Measurements from ENCODE around the gene SCNN1A. TPM values are rescaled to one million over a fixed set of nuclear protein-coding genes. Genes with fewer than 3 reads are reported as not detected.

The SCNN1A gene
- total and polyA plus RNA-seq, 2 of the 13 experiments (the other 11 are each of a cell fraction or from before 2014, with no cell fraction given) = 1.5 to 14.6 TPM

DNA sequence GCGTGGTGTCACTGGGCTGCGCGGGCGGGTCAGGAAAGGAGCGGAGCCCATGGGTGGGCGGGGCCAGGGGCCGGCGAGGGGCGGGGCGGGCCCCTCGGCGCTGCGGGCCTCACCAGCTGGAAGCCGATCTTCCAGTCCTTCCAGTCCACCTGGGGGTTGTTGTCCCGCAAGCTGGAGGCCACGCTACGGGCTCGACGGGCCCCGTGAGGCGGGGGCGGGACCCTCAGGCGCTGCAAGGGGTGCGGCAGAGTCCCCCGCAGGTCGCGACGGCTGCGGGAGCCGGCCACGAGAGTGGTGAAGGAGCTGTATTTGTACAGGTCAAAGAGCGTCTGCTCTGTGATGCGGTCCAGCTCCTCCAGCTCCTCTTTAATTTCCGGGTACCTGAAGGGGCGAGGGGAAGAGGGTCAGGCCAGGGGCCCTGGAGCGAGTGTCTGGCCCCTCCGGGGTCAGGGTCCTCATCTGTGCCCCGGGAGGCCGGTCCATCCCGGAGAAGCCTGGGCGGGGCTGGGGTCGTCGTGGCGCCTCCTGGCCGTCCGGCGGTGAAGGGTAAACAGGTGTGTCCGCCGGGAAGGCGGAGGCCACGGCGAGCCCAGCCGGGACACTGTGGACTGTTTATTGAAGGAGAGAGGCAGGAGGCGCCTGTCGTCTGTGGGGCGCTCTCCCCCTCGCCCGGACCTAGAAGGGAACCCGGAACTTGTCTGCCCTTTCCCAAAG lies 11.9 kb downstream of the SCNN1A start (continued):
- TF ChIP-seq, protein P1, sequence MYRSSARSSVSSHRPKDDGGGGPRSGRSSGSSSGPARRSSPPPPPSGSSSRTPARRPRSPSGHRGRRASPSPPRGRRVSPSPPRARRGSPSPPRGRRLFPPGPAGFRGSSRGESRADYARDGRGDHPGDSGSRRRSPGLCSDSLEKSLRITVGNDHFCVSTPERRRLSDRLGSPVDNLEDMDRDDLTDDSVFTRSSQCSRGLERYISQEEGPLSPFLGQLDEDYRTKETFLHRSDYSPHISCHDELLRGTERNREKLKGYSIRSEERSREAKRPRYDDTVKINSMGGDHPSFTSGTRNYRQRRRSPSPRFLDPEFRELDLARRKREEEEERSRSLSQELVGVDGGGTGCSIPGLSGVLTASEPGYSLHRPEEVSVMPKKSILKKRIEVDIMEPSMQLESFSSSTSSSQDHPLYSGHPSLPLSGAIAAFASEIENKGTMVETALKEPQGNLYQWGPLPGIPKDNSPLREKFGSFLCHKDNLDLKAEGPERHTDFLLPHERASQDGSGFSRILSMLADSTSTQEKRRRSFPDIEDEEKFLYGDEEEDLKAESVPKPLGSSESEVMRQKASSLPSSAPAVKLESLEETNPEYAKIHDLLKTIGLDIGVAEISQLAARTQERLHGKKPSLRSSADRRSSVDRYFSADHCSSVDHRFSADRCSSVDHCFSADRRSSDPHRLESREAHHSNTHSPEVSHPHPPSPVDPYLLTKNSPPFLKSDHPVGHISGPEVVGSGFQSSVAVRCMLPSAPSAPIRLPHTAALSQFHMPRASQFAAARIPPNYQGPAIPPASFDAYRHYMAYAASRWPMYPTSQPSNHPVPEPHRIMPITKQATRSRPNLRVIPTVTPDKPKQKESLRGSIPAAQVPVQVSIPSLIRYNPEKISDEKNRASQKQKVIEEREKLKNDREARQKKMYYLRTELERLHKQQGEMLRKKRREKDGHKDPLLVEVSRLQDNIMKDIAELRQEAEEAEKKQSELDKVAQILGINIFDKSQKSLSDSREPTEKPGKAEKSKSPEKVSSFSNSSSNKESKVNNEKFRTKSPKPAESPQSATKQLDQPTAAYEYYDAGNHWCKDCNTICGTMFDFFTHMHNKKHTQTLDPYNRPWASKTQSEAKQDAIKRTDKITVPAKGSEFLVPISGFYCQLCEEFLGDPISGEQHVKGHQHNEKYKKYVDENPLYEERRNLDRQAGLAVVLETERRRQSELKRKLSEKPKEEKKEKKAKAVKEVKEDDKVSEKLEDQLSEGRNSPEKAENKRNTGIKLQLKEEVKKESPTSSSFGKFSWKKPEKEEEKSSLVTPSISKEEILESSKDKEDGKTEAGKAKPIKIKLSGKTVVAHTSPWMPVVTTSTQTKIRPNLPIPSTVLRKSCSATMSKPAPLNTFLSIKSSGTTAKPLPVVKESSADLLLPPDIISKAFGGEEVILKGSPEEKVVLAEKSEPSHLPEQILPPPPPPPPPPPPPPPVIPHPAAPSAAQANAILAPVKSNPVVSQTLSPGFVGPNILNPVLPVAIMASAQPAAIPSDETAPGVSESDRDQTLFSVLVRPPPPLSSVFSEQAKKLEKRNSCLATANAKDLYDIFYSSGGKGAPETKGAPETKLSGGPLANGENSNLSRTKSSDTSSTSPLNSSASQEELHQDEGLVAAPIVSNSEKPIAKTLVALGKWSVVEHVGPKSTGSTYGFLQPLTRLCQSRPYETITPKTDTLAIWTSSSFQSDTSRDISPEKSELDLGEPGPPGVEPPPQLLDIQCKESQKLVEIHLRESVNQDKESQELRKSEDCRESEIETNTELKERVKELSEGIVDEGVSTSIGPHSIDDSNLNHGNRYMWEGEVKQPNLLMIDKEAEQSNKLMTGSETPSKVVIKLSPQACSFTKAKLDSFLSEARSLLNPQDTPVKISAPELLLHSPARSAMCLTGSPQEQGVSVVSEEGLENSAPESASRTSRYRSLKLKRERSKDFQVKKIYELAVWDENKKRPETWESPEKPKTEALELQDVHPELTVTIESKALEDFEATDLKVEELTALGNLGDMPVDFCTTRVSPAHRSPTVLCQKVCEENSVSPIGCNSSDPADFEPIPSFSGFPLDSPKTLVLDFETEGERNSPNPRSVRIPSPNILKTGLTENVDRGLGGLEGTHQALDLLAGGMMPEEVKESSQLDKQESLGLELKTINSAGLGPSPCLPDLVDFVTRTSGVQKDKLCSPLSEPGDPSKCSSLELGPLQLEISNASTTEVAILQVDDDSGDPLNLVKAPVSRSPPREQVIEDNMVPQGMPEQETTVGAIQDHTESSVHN (CRISPR knock-in tag; IDR thresholded peaks at IDR 0.05) = peak; percentile 75; the same call in 1 of the 2 replicates
- no peak for TF ChIP-seq SMARCC2 (IDR thresholded peaks at IDR 0.05)
- TF ChIP-seq FOSL2 (CRISPR knock-in tag; IDR thresholded peaks at IDR 0.05) = 0 out of 2 replicates have a peak, but pooled peaks have one; percentile 46
- TF ChIP-seq NCOA2 (CRISPR knock-in tag; IDR thresholded peaks at IDR 0.05) = peak; percentile 77
- TF ChIP-seq, protein P2, sequence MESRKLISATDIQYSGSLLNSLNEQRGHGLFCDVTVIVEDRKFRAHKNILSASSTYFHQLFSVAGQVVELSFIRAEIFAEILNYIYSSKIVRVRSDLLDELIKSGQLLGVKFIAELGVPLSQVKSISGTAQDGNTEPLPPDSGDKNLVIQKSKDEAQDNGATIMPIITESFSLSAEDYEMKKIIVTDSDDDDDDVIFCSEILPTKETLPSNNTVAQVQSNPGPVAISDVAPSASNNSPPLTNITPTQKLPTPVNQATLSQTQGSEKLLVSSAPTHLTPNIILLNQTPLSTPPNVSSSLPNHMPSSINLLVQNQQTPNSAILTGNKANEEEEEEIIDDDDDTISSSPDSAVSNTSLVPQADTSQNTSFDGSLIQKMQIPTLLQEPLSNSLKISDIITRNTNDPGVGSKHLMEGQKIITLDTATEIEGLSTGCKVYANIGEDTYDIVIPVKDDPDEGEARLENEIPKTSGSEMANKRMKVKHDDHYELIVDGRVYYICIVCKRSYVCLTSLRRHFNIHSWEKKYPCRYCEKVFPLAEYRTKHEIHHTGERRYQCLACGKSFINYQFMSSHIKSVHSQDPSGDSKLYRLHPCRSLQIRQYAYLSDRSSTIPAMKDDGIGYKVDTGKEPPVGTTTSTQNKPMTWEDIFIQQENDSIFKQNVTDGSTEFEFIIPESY (CRISPR knock-in tag; IDR thresholded peaks at IDR 0.05) = 0 out of 2 replicates have a peak, but pooled peaks have one; percentile 5
- TF ChIP-seq, protein P3, sequence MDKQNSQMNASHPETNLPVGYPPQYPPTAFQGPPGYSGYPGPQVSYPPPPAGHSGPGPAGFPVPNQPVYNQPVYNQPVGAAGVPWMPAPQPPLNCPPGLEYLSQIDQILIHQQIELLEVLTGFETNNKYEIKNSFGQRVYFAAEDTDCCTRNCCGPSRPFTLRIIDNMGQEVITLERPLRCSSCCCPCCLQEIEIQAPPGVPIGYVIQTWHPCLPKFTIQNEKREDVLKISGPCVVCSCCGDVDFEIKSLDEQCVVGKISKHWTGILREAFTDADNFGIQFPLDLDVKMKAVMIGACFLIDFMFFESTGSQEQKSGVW (CRISPR knock-in tag; IDR thresholded peaks at IDR 0.05; ENCODE audit: borderline replicate concordance) = no peak
- no peak for TF ChIP-seq ZNF253 (CRISPR knock-in tag; IDR thresholded peaks at IDR 0.05; ENCODE audit: borderline replicate concordance)
- no peak for TF ChIP-seq NBN (conservative IDR thresholded peaks at IDR 0.05)
- no peak for TF ChIP-seq ZNF7 (CRISPR knock-in tag; IDR thresholded peaks at IDR 0.05)
- TF ChIP-seq ZNF432 (CRISPR knock-in tag; IDR thresholded peaks at IDR 0.05; ENCODE audit: borderline replicate concordance) = no peak
- 0 out of 2 replicates have a peak, but pooled peaks have one; percentile 15 for TF ChIP-seq FOXM1 (CRISPR knock-in tag; IDR thresholded peaks at IDR 0.05)
- TF ChIP-seq ARHGAP35 (CRISPR knock-in tag; IDR thresholded peaks at IDR 0.05; ENCODE audit: borderline replicate concordance) = no peak
- TF ChIP-seq, protein P4, sequence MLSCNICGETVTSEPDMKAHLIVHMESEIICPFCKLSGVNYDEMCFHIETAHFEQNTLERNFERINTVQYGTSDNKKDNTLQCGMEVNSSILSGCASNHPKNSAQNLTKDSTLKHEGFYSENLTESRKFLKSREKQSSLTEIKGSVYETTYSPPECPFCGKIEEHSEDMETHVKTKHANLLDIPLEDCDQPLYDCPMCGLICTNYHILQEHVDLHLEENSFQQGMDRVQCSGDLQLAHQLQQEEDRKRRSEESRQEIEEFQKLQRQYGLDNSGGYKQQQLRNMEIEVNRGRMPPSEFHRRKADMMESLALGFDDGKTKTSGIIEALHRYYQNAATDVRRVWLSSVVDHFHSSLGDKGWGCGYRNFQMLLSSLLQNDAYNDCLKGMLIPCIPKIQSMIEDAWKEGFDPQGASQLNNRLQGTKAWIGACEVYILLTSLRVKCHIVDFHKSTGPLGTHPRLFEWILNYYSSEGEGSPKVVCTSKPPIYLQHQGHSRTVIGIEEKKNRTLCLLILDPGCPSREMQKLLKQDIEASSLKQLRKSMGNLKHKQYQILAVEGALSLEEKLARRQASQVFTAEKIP (CRISPR knock-in tag; IDR thresholded peaks at IDR 0.05; ENCODE audit: borderline replicate concordance) = no peak
- TF ChIP-seq, protein P5, sequence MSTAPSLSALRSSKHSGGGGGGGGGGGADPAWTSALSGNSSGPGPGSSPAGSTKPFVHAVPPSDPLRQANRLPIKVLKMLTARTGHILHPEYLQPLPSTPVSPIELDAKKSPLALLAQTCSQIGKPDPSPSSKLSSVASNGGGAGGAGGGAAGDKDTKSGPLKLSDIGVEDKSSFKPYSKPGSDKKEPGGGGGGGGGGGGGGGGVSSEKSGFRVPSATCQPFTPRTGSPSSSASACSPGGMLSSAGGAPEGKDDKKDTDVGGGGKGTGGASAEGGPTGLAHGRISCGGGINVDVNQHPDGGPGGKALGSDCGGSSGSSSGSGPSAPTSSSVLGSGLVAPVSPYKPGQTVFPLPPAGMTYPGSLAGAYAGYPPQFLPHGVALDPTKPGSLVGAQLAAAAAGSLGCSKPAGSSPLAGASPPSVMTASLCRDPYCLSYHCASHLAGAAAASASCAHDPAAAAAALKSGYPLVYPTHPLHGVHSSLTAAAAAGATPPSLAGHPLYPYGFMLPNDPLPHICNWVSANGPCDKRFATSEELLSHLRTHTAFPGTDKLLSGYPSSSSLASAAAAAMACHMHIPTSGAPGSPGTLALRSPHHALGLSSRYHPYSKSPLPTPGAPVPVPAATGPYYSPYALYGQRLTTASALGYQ (CRISPR knock-in tag; IDR thresholded peaks at IDR 0.05) = peak; percentile 81

All from HepG2 (cell line).